GM12801 (cell line): ENCODE results near the gene RDX.

Experiments
- CTCF ChIP-seq: IDR thresholded peaks from one replicate; pipeline ENCODE4 v1.5.1; 2011; ENCODE audit warnings: control low read depth; ENCODE audit not compliant: insufficient read length; ENCODE audit errors: extremely low read depth

The RDX gene

GRCh38 chr11:110230377-110230776, 66.0 kb downstream of the RDX start:
- no peak for TF ChIP-seq CTCF

GRCh38 chr11:110219006-110219785, 77.2 kb downstream of the RDX start:
- no peak for TF ChIP-seq CTCF

GRCh38 chr11:110217936-110218335, 78.5 kb downstream of the RDX start:
- no peak for TF ChIP-seq CTCF

- no peak for TF ChIP-seq CTCF
Measured at GRCh38 chr11:110217223-110217877, 79.1 kb downstream of the RDX start.

GRCh38 chr11:110207123-110207522, 89.3 kb downstream of the RDX start:
- no peak for TF ChIP-seq CTCF

- TF ChIP-seq CTCF = no peak
Measured at GRCh38 chr11:110200836-110201235, 95.6 kb downstream of the RDX start.

GRCh38 chr11:110200241-110200640, 96.2 kb downstream of the RDX start:
- no peak for TF ChIP-seq CTCF
